NCI-H1092 treated with DMSO at 0.1 percent for 48 hours (cell line): ENCODE data around the gene PCDHGA5.
"Not testable (repeated sequence)": the region's sequence is repeated elsewhere in the genome, so short reads cannot be mapped to it uniquely, and the experiment has no call there.

Source experiments
- DNase-seq: peaks from one replicate; lab custom pipeline; 2025; lab: John Stamatoyannopoulos, UW

PCDHGA5 gene

DNA sequence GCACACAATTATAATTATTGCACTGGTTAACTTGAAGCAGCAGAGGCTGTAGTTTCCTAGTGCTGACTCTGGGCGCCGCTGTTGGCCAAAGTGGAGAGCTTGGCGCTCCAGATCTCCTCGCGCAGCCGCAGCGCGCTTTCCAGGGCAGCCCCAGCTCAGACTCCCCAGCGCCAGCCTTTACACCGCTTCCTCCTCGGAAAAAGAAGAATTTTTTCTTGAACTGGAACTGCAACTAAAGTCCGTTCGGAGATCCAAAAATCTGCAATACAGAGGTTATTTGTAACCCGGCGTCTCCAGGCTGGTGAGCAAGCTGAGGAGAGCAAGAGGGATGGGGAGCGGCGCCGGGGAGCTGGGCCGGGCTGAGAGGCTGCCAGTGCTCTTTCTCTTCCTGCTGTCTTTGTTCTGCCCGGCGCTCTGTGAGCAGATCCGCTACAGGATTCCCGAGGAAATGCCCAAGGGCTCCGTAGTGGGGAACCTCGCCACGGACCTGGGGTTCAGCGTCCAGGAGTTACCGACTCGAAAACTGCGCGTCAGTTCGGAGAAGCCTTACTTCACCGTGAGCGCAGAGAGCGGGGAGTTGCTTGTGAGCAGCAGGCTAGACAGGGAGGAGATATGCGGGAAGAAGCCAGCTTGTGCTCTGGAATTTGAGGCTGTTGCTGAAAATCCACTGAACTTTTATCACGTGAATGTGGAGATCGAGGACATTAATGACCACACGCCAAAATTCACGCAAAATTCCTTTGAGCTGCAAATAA, 23.8 kb downstream of the PCDHGA5 start, which contains the start of gene PCDHGB4:
TSS of gene PCDHGB4 (plus strand) at position 142 of the 755 bp plus-strand sequence. CDS start at position 329, 187 bp downstream.
- not testable (repeated sequence) for DNase-seq

DNA sequence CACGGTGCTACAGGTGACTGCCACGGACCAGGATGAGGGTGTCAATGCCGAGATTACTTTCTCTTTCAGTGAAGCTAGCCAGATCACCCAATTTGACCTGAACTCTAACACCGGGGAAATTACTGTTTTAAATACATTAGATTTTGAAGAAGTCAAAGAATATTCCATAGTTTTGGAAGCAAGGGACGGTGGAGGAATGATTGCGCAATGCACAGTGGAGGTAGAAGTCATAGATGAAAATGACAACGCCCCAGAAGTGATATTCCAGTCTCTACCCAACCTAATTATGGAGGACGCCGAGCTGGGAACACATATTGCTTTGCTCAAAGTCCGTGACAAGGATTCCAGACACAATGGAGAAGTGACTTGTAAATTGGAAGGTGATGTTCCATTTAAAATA, 24.7 kb downstream of the PCDHGA5 start:
- DNase-seq: no peak

DNA sequence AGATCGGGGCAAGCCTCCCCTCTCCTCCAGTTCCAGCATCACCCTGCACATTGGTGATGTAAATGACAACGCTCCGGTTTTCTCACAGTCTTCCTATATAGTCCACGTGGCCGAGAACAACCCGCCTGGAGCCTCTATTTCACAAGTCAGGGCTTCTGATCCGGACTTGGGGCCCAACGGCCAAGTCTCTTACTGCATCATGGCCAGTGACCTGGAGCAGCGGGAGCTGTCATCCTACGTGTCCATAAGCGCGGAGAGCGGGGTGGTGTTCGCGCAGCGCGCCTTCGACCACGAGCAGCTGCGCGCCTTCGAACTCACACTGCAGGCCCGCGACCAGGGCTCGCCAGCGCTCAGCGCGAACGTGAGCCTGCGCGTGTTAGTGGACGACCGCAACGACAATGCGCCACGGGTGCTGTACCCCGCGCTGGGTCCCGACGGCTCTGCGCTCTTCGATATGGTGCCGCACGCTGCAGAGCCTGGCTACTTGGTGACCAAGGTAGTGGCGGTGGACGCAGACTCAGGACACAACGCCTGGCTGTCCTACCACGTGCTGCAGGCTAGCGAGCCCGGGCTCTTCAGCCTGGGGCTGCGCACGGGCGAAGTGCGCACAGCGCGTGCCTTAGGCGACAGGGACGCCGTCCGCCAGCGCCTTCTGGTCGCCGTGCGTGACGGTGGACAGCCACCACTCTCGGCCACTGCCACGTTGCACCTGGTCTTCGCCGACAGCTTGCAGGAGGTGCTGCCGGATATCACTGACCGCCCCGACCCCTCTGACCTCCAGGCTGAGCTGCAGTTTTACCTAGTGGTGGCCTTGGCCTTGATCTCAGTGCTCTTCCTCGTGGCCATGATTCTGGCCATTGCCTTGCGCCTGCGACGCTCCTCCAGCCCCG, 25.4 kb downstream of the PCDHGA5 start:
- DNase-seq: no peak

DNA sequence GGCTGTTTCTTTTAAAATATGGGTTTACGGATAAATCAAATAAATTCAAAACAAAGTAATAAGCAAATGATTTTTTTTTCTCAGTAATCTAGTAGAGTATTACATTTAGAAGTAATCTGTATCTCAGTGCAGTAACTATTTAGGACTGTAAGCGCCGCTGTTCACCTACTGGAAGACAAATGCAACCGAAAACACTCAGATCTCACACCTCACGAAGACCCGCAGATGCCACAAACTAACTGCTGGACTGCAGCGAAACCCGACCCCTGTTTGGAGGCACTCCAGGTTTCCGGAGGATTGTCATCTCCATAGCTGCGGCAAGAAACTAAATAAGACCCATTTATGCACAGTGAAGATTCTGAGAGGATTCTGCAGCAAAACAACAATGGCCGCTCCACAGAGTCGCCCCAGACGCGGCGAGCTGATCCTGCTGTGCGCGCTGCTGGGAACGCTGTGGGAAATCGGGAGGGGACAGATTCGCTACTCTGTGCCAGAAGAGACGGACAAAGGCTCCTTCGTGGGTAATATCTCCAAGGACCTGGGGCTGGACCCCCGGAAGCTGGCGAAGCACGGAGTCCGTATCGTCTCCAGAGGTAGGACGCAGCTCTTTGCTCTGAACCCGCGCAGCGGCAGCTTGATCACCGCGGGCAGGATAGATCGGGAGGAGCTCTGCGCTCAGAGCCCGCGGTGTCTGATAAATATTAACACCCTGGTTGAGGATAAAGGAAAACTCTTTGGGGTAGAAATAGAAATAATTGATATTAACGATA, 28.7 kb downstream of the PCDHGA5 start, which contains the start of gene PCDHGA8:
TSS of gene PCDHGA8 (plus strand) at position 205 of the 770 bp plus-strand sequence. CDS start at position 386, 181 bp downstream.
- no peak for DNase-seq

DNA sequence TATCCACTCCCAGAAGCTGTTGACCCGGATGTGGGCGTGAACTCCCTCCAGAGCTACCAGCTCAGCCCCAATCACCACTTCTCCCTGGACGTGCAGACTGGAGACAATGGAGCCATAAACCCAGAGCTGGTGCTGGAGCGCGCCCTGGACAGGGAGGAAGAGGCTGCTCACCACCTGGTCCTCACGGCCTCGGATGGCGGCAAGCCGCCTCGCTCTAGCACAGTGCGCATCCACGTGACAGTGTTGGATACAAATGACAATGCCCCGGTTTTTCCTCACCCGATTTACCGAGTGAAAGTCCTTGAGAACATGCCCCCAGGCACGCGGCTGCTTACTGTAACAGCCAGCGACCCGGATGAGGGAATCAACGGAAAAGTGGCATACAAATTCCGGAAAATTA, 29.3 kb downstream of the PCDHGA5 start:
- DNase-seq: no peak

DNA sequence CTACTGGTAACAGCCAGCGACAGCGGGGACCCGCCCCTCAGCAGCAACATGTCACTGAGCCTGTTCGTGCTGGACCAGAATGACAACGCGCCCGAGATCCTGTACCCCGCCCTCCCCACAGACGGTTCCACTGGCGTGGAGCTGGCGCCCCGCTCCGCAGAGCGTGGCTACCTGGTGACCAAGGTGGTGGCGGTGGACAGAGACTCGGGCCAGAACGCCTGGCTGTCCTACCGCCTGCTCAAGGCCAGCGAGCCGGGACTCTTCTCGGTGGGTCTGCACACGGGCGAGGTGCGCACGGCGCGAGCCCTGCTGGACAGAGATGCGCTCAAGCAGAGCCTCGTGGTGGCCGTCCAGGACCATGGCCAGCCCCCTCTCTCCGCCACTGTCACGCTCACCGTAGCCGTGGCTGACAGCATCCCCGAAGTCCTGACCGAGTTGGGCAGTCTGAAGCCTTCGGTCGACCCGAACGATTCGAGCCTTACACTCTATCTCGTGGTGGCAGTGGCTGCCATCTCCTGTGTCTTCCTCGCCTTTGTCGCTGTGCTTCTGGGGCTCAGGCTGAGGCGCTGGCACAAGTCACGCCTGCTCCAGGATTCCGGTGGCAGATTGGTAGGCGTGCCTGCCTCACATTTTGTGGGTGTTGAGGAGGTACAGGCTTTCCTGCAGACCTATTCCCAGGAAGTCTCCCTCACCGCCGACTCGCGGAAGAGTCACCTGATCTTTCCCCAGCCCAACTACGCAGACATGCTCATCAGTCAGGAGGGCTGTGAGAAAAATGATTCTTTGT, 30.6 kb downstream of the PCDHGA5 start:
- DNase-seq: not testable (repeated sequence)

DNA sequence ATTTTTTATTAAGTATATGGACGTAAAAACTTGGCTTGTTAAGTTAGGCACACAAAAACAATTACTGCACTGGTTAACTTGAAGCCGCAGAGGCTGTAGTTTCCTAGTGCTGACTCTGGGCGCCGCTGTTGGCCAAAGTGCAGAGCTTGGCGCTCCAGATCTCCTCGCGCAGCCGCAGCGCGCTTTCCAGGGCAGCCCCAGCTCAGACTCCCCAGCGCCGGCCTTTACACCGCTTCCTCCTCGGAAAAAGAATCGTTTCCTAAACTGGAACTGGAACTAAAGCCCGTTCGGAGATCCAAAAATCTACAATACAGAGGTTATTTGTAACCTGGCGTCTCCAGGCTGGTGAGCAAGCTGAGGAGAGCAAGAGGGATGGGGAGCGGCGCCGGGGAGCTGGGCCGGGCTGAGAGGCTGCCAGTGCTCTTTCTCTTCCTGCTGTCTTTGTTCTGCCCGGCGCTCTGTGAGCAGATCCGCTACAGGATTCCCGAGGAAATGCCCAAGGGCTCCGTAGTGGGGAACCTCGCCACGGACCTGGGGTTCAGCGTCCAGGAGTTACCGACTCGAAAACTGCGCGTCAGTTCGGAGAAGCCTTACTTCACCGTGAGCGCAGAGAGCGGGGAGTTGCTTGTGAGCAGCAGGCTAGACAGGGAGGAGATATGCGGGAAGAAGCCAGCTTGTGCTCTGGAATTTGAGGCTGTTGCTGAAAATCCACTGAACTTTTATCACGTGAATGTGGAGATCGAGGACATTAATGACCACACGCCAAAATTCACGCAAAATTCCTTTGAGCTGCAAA, 34.0 kb downstream of the PCDHGA5 start, which contains the start of gene PCDHGB5:
TSS of gene PCDHGB5 (plus strand) at position 192 of the 796 bp plus-strand sequence. CDS start at position 373, 181 bp downstream.
- not testable (repeated sequence) for DNase-seq

DNA sequence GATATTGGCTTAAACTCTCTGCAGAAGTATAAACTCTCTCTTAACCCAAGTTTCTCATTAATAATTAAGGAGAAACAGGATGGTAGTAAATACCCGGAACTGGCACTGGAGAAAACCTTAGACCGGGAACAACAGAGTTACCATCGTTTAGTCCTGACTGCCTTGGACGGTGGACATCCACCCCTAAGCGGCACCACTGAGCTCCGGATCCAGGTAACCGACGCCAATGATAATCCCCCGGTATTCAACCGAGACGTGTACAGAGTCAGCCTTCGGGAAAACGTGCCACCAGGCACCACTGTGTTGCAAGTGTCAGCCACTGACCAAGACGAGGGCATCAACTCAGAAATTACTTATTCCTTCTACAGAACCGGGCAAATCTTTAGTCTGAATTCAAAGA, 34.6 kb downstream of the PCDHGA5 start:
- DNase-seq: no peak

- DNase-seq: no peak
These were observed 35.7 kb downstream of the PCDHGA5 start for GRCh38 chr5:141399555-141400258.

DNA sequence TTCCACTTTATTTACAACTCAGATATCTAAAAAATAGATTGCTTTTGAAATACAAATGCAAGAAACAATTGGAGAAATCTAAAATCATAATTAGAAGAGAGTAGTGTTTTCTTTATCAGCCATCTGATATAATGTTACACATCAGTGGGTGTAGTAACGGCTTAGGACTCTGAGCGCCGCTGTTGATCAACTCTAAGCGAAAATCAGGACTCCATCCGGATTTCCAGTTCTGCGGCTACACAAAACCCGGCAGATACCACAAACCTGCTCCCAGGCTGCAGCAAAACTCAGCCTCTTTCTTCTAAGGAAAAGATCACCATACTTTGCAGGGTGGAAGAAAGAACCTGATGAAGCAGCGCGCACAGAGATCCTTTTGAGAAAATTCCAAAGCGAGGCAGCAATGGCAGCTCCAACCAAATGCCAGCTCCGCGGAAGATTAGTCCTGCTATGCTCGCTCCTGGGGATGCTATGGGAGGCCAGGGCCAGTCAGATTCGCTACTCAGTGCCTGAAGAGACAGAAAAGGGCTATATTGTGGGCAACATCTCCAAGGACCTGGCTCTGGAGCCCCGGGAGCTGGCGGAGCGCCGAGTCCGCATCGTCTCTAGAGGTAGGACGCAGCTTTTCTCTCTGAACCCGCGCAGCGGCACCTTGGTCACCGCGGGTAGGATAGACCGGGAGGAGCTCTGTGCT, 38.7 kb downstream of the PCDHGA5 start, which contains the start of gene PCDHGA9:
TSS of gene PCDHGA9 (plus strand) at position 226 of the 691 bp plus-strand sequence. CDS start at position 401, 175 bp downstream.
- no peak for DNase-seq

GRCh38 chr5:141403387-141403786, 39.4 kb downstream of the PCDHGA5 start:
- no peak for DNase-seq

DNA sequence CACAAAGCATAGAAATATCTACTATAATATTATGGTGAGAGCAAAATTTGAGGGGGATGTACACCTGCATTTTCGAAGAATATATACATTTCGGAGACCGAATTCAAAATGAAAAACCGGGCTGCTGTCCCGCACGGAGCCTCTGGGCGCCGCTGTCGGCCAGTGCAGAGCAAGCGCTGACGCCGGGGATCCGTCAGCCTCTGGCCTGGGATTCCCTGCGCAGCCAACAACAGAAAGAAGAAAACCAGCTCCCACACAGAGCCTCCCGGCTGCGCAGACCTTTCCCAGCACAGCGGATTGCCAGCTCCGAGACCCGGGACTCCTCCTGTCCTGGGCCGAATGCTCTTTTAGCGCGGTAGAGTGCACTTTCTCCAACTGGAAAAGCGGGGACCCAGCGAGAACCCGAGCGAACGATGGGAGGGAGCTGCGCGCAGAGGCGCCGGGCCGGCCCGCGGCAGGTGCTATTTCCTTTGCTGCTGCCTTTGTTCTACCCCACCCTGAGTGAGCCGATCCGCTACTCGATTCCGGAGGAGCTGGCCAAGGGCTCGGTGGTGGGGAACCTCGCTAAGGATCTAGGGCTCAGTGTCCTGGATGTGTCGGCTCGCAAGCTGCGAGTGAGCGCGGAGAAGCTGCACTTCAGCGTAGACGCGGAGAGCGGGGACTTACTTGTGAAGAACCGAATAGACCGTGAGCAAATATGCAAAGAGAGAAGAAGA, 44.0 kb downstream of the PCDHGA5 start, which contains the start of gene PCDHGB6:
TSS of gene PCDHGB6 (plus strand) at position 232 of the 716 bp plus-strand sequence. CDS start at position 414, 182 bp downstream.
- not testable (repeated sequence) for DNase-seq

DNA sequence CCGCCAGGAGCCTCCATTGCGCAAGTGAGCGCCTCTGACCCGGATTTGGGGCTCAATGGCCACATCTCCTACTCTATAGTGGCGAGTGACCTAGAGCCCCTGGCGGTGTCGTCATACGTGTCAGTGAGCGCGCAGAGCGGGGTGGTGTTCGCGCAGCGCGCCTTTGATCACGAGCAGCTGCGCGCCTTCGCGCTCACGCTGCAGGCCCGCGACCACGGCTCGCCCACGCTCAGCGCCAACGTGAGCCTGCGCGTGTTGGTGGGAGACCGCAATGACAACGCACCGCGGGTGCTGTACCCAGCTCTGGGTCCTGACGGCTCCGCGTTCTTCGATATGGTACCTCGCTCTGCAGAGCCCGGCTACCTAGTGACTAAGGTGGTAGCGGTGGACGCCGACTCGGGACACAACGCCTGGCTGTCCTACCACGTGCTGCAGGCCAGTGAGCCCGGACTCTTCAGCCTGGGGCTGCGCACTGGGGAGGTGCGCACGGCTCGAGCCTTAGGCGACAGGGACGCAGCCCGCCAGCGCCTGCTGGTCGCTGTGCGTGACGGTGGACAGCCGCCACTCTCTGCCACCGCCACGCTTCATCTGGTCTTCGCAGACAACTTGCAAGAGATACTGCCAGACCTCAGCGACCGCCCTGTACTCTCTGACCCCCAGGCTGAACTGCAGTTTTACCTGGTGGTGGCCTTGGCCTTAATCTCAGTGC, 45.8 kb downstream of the PCDHGA5 start:
- DNase-seq: no peak

DNA sequence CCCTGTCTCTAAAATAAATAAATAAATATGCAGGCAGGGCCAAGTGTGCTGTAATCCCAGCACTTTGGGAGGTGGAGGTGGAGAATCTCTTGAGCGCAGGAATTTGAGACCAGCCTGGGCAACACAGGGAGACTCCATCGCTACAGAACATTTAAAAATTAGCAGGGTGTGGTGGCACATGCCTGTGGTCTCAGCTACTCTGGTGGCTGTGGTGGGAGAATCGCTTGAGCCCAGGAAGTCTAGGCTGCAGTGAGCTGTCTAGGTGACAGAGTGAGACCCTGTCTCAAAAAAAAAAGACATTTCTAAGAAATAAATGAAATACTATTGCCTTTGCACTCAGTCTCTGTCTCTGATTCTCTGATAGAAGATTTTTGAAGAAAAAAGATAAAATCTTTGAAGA, 47.6 kb downstream of the PCDHGA5 start:
- no peak for DNase-seq

DNA sequence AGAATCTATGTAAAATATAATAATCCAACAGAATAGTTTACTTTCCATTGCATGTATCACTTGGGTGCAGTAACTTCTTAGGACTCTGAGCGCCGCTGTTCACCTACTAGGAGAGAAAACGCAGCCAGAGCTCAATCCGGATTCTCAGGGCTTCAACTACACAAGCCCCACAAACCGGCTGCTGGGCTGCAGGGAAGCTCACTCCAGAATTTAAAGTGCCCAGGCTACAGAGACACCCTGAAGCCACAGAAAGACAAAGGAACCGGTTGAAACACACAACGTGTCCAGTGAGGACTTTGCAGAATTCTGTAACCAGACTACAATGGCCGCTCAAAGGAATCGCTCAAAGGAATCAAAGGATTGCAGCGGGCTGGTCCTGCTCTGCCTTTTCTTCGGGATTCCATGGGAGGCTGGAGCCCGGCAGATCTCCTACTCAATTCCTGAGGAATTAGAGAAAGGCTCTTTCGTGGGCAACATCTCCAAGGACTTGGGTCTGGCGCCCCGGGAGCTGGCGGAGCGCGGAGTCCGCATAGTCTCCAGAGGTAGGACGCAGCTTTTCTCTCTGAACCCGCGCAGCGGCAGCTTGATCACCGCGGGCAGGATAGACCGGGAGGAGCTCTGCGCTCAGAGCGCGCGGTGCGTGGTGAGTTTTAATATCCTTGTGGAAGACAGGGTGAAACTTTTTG, 49.0 kb downstream of the PCDHGA5 start, which contains the start of gene PCDHGA10:
TSS of gene PCDHGA10 (plus strand) at position 134 of the 686 bp plus-strand sequence. CDS start at position 323, 189 bp downstream.
- DNase-seq: peak; percentile 11

GRCh38 chr5:141413540-141414069, 49.6 kb downstream of the PCDHGA5 start:
- no peak for DNase-seq
